Nephron progenitor cell (in vitro differentiated cells): ENCODE results near the gene TBC1D1.

ENCODE experiments used
- DNase-seq: peaks from one replicate; pipeline ENCODE4 v3.0.0; 2021
- H3K27ac Mint-ChIP-seq: 2 replicates; pipeline ENCODE4 v1.8.0; 2021; ENCODE audit warnings: mild to moderate bottlenecking, moderate library complexity, mixed read lengths
- H3K27me3 Mint-ChIP-seq: 2 replicates; pipeline ENCODE4 v1.8.0; 2021; ENCODE audit warnings: mild to moderate bottlenecking, low read depth, mixed read lengths; ENCODE audit not compliant: poor library complexity
- H3K36me3 Mint-ChIP-seq: 2 replicates; pipeline ENCODE4 v1.8.0; 2021; ENCODE audit warnings: low read depth, mixed read lengths
- H3K4me1 Mint-ChIP-seq: 2 replicates; pipeline ENCODE4 v1.8.0; 2021; ENCODE audit warnings: mixed read lengths
- H3K4me3 Mint-ChIP-seq: 2 replicates; pipeline ENCODE4 v1.8.0; 2021; ENCODE audit warnings: mild to moderate bottlenecking, moderate library complexity, mixed read lengths
- H3K9me3 Mint-ChIP-seq: 2 replicates; pipeline ENCODE4 v1.8.0; 2021; ENCODE audit warnings: mild to moderate bottlenecking, moderate library complexity, mixed read lengths
- TF ChIP-seq, protein P1 (sequence below): fragments of 200-600 bp; sonication (generic); IDR thresholded peaks from 2 replicates; pipeline ENCODE4 v1.5.0; 2021; ENCODE audit warnings: antibody characterized with exemption

TBC1D1 gene

DNA sequence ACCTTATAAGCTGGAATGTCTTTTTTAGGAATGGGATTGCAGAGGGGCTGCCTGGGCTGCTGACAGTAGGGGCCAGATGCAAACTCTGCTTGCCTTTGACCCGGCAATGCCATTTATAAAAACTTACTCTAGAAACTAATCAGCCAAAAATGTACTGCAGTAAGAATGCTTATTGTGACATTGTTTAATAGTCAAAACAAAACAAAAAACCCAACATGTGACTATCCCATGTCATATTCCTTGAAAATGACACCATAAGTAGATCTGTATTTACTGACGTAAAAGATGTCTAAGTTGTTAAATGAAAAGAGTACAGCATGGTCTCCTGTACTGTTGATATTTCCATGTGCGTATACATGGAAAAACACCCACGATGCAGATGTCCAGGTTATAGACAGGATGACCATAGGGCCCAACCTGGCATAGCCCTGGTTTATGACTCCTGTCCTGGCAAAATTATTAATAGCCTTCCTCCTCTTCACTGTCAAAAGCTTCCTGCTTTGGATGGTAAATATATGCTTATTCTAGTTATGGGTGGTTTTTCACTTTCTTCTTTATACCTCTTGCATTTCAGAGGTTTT is 208.2 kb downstream of the TBC1D1 start:
- peaks cover 6% of the 10 kb centered on the region for H3K4me1 Mint-ChIP-seq
- no peaks in the 10 kb centered on the region for H3K27me3 Mint-ChIP-seq
- no peak for DNase-seq
- H3K4me3 Mint-ChIP-seq: no peak overlapping the region
- peaks cover 22% of the 10 kb centered on the region for H3K36me3 Mint-ChIP-seq
- H3K9me3 Mint-ChIP-seq: no peaks in the 10 kb centered on the region
- TF ChIP-seq, protein P1, sequence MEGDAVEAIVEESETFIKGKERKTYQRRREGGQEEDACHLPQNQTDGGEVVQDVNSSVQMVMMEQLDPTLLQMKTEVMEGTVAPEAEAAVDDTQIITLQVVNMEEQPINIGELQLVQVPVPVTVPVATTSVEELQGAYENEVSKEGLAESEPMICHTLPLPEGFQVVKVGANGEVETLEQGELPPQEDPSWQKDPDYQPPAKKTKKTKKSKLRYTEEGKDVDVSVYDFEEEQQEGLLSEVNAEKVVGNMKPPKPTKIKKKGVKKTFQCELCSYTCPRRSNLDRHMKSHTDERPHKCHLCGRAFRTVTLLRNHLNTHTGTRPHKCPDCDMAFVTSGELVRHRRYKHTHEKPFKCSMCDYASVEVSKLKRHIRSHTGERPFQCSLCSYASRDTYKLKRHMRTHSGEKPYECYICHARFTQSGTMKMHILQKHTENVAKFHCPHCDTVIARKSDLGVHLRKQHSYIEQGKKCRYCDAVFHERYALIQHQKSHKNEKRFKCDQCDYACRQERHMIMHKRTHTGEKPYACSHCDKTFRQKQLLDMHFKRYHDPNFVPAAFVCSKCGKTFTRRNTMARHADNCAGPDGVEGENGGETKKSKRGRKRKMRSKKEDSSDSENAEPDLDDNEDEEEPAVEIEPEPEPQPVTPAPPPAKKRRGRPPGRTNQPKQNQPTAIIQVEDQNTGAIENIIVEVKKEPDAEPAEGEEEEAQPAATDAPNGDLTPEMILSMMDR: no peak
- no peak overlapping the region for H3K27ac Mint-ChIP-seq

DNA sequence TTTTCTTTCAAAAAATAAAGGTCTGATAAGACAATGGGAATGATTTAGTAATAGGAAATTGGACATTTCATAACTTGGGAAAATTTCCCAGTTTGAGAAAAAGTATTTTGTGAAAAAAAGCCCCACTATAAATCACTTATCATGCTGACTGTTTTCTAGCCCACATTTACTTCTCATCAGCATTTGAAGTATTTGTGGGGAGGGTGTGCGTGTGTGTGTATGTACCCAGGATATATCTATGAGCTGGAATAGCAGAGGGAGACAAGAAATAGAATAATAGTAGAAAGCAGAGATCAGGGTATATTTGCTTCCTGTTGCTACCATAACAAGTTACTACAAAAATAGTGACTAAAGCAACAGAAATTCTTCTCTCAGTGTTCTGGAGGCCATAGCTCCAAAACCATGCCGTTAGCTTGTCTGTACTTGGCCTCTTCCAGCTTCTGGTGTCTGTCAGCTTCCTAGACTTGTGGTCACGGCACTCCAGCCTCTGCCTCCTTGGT is 209.1 kb downstream of the TBC1D1 start:
- no peaks in the 10 kb centered on the region for H3K27me3 Mint-ChIP-seq
- no peak overlapping the region for H3K4me3 Mint-ChIP-seq
- TF ChIP-seq, protein P1: no peak
- H3K36me3 Mint-ChIP-seq: peaks cover 23% of the 10 kb centered on the region
- no peaks in the 10 kb centered on the region for H3K9me3 Mint-ChIP-seq
- peak overlapping the region; percentile 62 for H3K27ac Mint-ChIP-seq
- no peak for DNase-seq
- peaks cover 6% of the 10 kb centered on the region for H3K4me1 Mint-ChIP-seq

DNA sequence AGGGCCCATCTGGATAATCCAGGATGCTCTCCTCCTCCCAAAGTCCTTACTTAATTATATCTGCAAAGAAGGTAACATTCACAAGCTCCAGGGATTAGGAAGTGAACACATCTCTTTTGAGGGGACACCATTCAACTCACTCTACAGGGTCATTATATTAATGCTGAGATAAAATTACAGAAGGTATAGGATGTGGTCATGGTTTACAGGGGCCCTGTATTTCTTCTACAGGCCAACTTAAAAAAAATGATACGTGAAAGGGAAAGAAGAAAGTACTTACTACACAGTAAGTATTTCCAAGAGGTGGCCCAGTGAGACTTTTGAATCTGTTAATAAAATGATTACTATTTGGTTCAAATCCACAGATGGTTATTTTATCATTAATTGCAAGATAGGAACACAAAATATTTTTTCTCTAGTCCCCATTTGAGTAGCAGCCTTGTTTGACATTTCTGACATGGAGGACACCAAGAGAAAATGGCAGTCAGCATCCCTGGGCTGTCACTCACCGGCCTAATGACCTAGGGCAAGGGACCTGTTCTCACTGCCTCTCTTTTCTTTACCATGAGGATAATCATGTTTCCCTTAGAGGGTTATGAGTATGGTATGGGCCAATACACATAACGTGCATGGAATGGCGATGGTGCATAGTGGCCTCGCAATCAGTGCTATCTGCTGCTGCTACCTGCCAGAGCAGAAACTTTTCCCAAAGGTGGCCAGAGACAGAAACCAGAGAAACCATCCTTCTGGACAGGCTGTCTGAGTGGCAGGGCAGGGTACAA is 209.8 kb downstream of the TBC1D1 start:
- peaks cover 13% of the 10 kb centered on the region for H3K4me1 Mint-ChIP-seq
- H3K36me3 Mint-ChIP-seq: peaks cover 25% of the 10 kb centered on the region

DNA sequence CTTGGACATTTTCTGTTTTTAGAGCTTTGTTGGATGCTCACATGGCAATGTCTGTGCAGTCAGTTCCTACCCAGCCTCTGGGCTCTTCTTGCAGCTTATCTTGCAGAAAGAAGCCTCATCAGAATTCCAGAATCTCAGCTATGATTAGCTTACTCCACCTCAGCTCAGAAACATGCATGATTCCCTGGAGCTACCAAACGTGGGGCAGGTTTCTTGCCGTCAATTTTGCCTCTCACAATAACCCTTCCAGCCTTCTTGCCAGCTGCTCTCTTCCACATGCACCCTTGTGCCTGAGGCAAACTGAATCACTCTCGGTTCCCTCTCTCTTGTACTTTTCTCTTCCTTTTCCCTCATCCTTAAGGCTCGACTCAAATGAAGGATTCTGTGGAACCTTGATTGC is 210.7 kb downstream of the TBC1D1 start:
- Mint-ChIP-seq H3K27ac (no peak overlapping the region), H3K27me3 (no peaks in the 10 kb centered on the region), H3K9me3 (no peaks in the 10 kb centered on the region), H3K36me3 (peaks cover 17% of the 10 kb centered on the region), H3K4me1 (peaks cover 22% of the 10 kb centered on the region), H3K4me3 (no peak overlapping the region)
- TF ChIP-seq, protein P1: no peak
- DNase-seq: no peak

More for the DNA sequence above, 209.8 kb downstream of the TBC1D1 start:
- TF ChIP-seq, protein P1: no peak
- Mint-ChIP-seq H3K27ac (peak overlapping the region; percentile 62), H3K27me3 (no peaks in the 10 kb centered on the region), H3K4me3 (no peak overlapping the region), H3K9me3 (no peaks in the 10 kb centered on the region)
- no peak for DNase-seq

DNA sequence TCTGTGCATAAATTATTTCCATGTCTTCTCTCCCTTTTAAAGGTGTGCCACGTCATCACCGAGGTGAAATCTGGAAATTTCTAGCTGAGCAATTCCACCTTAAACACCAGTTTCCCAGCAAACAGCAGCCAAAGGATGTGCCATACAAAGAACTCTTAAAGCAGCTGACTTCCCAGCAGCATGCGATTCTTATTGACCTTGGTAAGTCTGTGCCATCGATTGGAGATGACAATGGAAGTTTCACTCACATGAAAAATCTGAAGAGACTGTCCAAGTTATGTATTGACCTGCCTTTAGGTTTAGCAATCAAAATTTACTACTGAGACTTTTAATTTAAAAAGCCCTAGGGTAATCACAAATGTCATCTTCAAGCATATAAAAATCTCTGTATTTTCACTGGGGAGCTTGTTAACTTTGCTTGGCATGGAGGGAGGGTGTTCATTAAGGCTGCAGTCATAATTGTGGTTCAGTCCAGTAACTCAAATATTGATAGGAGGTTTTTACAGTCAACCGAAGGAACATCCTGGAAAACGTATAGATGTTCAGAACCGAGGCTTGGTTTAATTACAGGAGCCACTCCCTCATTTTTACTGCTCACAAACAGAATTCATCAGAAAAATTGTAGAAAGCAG is 212.2 kb downstream of the TBC1D1 start:
- Mint-ChIP-seq H3K4me1 (peaks cover 37% of the 10 kb centered on the region), H3K4me3 (no peak overlapping the region)
- DNase-seq: no peak

More for the DNA sequence above, 212.2 kb downstream of the TBC1D1 start:
- Mint-ChIP-seq H3K27me3 (no peaks in the 10 kb centered on the region), H3K27ac (no peak overlapping the region), H3K9me3 (no peaks in the 10 kb centered on the region), H3K36me3 (peaks cover 25% of the 10 kb centered on the region)
- TF ChIP-seq, protein P1: no peak
